Stimulated activated naive B cell treated with anti-CD40 and anti-IgM and Interleukin-4, amounts not matched to agents 10 μg/mL and 1 μg/mL and 100 μg/mL, for 72 hours (primary cell): ENCODE results near the gene PRDM7.
A peak's percentile ranks its signal among the peaks of the same experiment; 100 is the strongest.

Source experiments
- ATAC-seq, 2 donors: fragments of 150-1000 bp; cut with Tn5 transposase; replicated peaks; 2 replicates each; pipeline ENCODE4 v1.10.0; 2021; ENCODE audit warnings: moderate library complexity in 1 of 2
- DNase-seq: peaks from one replicate; pipeline ENCODE4 v3.0.0; 2021
- H3K27ac Mint-ChIP-seq: one replicate; pipeline ENCODE4 v1.8.0; 2022; ENCODE audit warnings: mild to moderate bottlenecking, mixed read lengths
- H3K27me3 Mint-ChIP-seq, 2 donors: one replicate each; pipeline ENCODE4 v1.8.0; 2022; ENCODE audit warnings: mixed read lengths in 2 of 2
- H3K36me3 Mint-ChIP-seq, 2 donors: one replicate each; pipeline ENCODE4 v1.8.0; 2022; ENCODE audit warnings: mixed read lengths in 2 of 2, mild to moderate bottlenecking in 1 of 2
- H3K4me1 Mint-ChIP-seq, 2 donors: one replicate each; pipeline ENCODE4 v1.8.0; 2022; ENCODE audit warnings: mixed read lengths in 2 of 2, mild to moderate bottlenecking in 1 of 2
- H3K4me3 Mint-ChIP-seq, 2 donors: one replicate each; pipeline ENCODE4 v1.8.0; 2022; ENCODE audit warnings: mild to moderate bottlenecking in 2 of 2, mixed read lengths in 2 of 2, moderate library complexity in 1 of 2
- H3K9me3 Mint-ChIP-seq, 2 donors: one replicate each; pipeline ENCODE4 v1.8.0; 2022; ENCODE audit warnings: mixed read lengths in 2 of 2, mild to moderate bottlenecking in 1 of 2

The PRDM7 gene

DNA sequence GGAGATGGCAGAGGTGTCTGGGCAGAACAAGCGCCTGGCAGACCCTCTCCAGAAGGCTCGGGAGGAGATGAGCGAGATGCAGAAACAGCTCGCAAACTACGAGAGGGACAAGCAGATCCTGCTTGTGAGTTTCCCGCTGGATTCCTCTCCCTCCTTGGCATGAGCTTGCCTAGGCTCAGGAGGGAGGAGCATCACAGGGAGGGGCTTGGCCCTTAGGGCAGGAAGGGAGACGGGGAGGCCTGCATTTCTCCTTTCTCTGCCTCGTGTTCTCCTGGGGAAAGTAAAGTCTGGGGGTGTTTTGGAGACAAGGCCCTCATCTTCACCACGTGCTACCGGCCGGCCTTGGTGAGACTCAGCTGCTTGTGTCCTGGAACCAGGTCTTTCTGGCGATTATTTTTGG lies 39.9 kb downstream of the PRDM7 start:
- ATAC-seq (no peak), DNase-seq (no peak)
- Mint-ChIP-seq H3K27me3 (peaks cover 1 to 2% of the 10 kb centered on the region in 2 donors), H3K4me1 (peaks cover 4% of the 10 kb centered on the region in 2 donors), H3K36me3 (peaks cover 22 to 51% of the 10 kb centered on the region in 2 donors), H3K4me3 (no peak overlapping the region), H3K27ac (no peak overlapping the region), H3K9me3 (peaks cover 0 to 3% of the 10 kb centered on the region in 2 donors)

DNA sequence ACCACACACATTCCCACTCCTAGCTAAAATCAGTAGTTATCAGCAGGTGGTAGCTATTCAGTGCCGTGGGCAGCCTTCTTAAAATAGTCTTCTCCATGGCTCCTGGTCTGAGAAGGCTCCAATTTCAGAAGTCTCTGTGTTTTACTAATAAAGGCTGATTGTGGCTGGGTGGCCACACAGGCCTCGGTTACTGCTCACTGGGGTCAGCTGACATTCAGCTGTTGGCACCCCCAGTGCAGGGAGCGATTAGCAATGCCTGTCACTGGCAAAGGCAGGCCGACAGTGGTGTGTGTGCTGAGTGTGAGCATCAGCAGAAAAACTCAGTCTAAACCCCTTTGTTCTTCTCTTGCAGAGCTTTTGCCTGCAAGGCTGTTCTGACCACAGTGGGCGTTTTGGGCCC lies 41.2 kb downstream of the PRDM7 start:
- H3K27ac Mint-ChIP-seq, result no peak overlapping the region
- peaks cover 33 to 61% of the 10 kb centered on the region in 2 donors for H3K36me3 Mint-ChIP-seq
- H3K27me3 Mint-ChIP-seq, result peaks cover 10 to 13% of the 10 kb centered on the region in 2 donors
- DNase-seq (no peak), ATAC-seq (no peak)
- H3K4me3 Mint-ChIP-seq, result no peak overlapping the region
- peaks cover 6 to 11% of the 10 kb centered on the region in 2 donors for H3K9me3 Mint-ChIP-seq
- H3K4me1 Mint-ChIP-seq, result peaks cover 9 to 12% of the 10 kb centered on the region in 2 donors

DNA sequence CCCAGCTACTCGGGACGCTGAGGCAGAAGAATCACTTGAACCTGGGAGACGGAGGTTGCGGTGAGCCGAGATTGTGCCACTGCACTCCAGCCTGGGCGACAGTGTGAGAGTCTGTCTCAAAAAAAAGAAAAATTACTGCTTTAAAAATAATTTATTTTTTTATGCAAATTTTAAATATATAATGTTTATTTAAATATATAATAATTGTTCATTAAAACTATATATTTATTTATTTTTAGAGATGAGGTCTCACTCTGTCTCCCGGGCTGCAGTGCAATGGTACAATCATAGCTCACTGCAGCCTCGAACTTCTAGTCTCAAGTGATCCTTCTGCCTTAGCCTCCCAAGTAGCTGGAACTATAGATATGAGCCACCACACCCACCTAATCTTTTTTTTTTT lies 42.6 kb downstream of the PRDM7 start:
- no peak for ATAC-seq
- Mint-ChIP-seq H3K27ac (no peak overlapping the region), H3K27me3 (peaks cover 10 to 13% of the 10 kb centered on the region in 2 donors), H3K4me1 (peaks cover 9 to 12% of the 10 kb centered on the region in 2 donors), H3K9me3 (peaks cover 6 to 11% of the 10 kb centered on the region in 2 donors), H3K36me3 (peaks cover 31 to 51% of the 10 kb centered on the region in 2 donors), H3K4me3 (no peak overlapping the region)
- no peak for DNase-seq

DNA sequence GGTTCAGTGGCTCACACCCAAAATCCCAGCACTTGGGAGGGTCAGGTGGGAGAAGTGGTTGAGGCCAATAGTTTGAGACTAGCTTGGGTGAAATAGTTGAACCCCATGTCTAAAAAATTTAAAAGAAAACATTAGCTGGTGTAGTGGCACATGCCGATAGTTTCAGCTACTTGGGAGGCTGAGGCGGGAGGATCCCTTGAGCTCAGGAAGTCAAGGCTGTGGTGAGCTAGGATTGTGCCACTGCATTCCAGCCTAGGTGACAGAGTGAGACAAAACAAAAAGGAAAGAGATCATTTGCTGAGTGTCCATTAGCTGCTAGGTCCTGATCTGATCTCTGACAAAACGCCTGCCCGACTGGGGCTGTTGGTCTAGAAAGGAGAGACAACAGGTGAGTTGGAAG lies 43.7 kb downstream of the PRDM7 start:
- no peak for ATAC-seq
- no peak for DNase-seq
- Mint-ChIP-seq H3K36me3 (peaks cover 31 to 44% of the 10 kb centered on the region in 2 donors), H3K9me3 (peaks cover 6 to 11% of the 10 kb centered on the region in 2 donors), H3K27ac (no peak overlapping the region), H3K4me1 (peaks cover 9 to 12% of the 10 kb centered on the region in 2 donors), H3K27me3 (peaks cover 10 to 13% of the 10 kb centered on the region in 2 donors), H3K4me3 (no peak overlapping the region)

DNA sequence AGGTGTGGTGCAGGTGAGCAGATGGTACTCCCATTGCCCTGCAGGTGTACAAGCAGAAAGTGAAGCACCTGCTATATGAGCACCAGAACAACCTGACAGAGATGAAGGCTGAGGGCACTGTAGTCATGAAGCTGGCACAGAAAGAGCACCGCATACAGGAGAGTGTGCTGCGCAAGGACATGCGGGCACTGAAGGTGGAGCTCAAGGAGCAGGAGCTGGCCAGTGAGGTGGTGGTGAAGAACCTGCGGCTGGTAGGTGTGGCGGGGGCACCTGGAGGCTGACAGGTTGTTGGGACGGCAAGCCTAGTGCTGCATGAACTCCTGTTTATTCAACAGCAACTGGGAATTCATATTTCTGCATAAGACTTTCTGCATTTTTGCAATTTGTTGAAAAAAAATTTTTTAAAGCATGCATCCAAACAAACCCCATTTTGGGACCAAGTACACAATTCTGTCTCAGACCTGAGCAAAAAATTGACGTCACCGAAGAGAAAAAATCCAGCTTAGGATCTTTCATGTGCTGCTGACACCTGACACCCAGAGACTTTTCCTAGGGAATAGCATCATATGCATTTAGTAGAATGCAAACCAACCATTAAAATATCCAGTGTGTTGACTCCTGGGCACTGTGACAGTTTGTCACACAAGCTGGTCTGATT lies 44.3 kb downstream of the PRDM7 start:
- ATAC-seq (peak in 1 of 2 donors; percentile 27), DNase-seq (no peak)
- peak overlapping the region; percentile 57 to 82 for H3K4me3 Mint-ChIP-seq

DNA sequence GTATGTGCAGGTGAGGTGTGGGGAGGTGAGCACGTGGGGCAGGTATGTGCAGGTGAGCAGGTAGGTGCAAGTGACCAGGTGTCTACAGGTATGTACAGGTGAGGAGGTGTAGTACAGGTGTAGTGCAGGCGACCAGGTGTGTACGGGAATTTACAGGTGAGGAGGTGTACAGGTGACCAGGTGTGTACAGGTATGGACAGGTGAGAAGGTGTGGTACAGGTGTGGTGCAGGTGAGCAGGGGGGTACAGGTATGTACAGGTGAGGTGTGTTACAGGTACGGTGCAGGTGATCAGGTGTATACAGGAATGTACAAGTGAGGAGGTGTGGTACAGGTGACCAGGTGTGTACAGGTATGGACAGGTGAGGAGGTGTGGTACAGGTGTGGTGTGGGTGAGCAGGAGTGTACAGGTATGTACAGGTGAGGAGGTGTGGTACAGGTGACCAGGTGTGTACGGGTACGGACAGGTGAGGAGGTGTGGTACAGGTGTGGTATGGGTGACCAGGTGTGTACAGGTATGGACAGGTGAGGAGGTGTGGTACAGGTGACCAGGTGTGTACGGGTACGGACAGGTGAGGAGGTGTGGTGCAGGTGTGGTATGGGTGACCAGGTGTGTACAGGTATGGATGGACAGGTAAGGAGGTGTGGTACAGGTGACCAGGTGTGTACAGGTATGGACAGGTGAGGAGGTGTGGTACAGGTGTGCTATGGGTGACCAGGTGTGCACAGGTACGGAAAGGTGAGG lies 45.0 kb downstream of the PRDM7 start:
- Mint-ChIP-seq H3K4me3 (peak overlapping the region; percentile 57 to 82), H3K4me1 (peaks cover 9 to 12% of the 10 kb centered on the region in 2 donors), H3K27me3 (peaks cover 10 to 13% of the 10 kb centered on the region in 2 donors), H3K9me3 (peaks cover 6 to 11% of the 10 kb centered on the region in 2 donors), H3K27ac (peak overlapping the region; percentile 97), H3K36me3 (peaks cover 31 to 41% of the 10 kb centered on the region in 2 donors)
- ATAC-seq (no peak), DNase-seq (no peak)

More for the DNA sequence above, 44.3 kb downstream of the PRDM7 start:
- H3K27ac Mint-ChIP-seq, result peak overlapping the region; percentile 97
- H3K27me3 Mint-ChIP-seq, result peaks cover 10 to 13% of the 10 kb centered on the region in 2 donors
- H3K36me3 Mint-ChIP-seq, result peaks cover 31 to 44% of the 10 kb centered on the region in 2 donors
- H3K4me1 Mint-ChIP-seq, result peaks cover 9 to 12% of the 10 kb centered on the region in 2 donors
- peaks cover 6 to 11% of the 10 kb centered on the region in 2 donors for H3K9me3 Mint-ChIP-seq

DNA sequence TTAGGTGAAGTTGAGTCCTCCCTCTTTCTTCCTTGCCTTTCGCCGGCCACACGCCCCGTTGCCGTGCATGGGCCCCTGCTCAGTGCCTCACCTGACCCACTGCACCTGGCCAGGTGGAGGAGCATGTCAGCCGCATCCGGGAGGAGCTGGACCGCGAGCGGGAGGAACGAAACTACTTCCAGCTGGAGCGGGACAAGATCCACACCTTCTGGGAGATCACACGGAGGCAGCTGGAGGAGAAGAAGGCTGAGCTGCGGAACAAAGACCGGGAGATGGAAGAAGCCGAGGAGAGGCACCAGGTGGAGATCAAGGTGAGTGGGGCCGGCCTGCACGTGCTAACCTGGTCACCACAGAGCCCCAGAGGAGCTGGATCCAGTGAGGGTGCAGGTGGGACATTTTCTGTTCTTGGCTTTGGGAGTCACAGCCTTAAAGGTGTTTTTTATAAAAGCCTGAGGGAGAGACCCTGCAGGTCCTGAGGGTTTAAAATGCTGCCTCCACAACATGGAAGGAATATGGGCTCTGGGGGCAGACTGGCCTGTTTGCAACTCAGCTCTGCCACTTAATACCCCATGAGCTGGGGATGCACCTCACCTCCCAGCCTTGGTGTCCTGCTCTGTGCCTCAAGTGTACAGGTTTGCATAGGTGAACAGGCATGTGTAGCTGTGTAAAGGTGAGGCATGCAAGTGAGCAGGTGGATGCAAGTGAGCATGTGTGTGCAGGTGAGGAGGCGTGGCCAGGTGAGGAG lies 45.8 kb downstream of the PRDM7 start:
- peak overlapping the region; percentile 57 to 82 for H3K4me3 Mint-ChIP-seq

DNA sequence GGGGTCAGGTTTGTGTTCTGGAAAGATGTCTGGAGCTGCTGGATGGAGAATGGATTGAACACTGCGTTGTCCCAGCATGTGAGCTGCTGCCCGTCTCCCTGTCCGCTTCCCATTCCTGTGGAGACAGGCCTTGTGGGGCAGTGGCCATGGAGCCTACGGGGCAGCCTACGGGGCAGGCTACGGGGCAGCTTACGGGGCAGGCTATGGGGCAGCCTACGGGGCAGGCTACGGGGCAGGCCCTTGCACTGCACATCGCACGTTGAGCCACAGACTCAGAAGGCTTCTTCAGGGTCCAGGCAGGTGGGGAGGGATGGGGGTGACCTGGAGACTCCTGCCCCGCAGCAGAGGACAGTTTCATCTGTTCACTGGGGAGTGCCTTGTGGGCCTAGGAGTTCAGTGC lies 48.1 kb downstream of the PRDM7 start:
- H3K27me3 Mint-ChIP-seq, result peaks cover 10 to 13% of the 10 kb centered on the region in 2 donors
- H3K4me1 Mint-ChIP-seq, result peaks cover 9 to 18% of the 10 kb centered on the region in 2 donors

More for the DNA sequence above, 45.8 kb downstream of the PRDM7 start:
- DNase-seq (no peak), ATAC-seq (peak in 1 of 2 donors; percentile 39)
- Mint-ChIP-seq H3K27me3 (peaks cover 10 to 13% of the 10 kb centered on the region in 2 donors), H3K36me3 (peaks cover 27 to 34% of the 10 kb centered on the region in 2 donors), H3K9me3 (peaks cover 6 to 11% of the 10 kb centered on the region in 2 donors), H3K4me1 (peaks cover 9 to 12% of the 10 kb centered on the region in 2 donors), H3K27ac (peak overlapping the region; percentile 97)

DNA sequence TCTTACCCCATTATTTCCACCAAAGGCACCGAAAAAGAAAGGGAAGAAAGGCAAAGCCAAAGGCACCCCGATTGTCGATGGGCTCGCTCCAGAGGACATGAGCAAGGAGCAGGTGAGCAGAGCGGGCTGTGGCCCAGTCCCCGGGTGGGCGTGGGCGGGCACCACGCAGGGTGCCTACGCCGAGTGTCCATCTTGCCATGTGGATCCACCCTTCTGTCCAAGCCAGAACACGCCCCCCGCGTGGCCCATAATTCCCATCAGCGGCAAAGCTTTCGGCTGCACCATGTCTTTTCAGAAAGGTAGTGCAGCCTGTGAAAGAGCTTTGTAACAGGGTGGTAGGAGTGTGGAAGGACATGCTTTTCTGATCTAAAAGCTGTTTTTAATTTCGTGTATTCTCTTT lies 49.5 kb downstream of the PRDM7 start:
- Mint-ChIP-seq H3K4me3 (no peak overlapping the region), H3K4me1 (peaks cover 9 to 25% of the 10 kb centered on the region in 2 donors), H3K36me3 (peaks cover 15 to 16% of the 10 kb centered on the region in 2 donors), H3K27me3 (peaks cover 10 to 13% of the 10 kb centered on the region in 2 donors), H3K27ac (no peak overlapping the region), H3K9me3 (peaks cover 6 to 11% of the 10 kb centered on the region in 2 donors)
- no peak for ATAC-seq
- DNase-seq, result no peak

More for the DNA sequence above, 48.1 kb downstream of the PRDM7 start:
- Mint-ChIP-seq H3K36me3 (peaks cover 21 to 25% of the 10 kb centered on the region in 2 donors), H3K27ac (no peak overlapping the region), H3K9me3 (peaks cover 6 to 11% of the 10 kb centered on the region in 2 donors), H3K4me3 (no peak overlapping the region)
- ATAC-seq (no peak), DNase-seq (no peak)

DNA sequence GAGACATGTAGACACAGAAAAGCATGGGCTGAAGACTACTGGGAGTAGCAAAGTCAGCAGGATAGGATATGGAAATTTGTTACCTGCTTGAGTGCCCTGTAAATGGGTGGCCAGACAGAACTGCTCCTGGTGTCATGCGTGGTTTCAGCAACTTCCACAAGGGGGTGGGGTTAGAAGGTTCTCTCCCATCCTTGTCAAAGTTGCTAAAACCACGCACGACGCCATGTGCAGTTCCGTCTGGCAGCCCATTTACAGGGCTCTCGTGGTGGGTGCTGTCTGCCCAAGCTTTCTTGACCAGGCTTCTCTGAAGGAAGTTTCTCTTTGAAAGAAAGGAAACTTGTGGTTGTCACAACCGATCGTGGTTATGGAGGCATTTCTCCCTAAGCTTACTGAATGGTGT lies 51.0 kb downstream of the PRDM7 start:
- ATAC-seq (peak in 1 of 2 donors; percentile 33), DNase-seq (no peak)
- Mint-ChIP-seq H3K36me3 (peaks cover 4 to 5% of the 10 kb centered on the region in 2 donors), H3K4me1 (peaks cover 2 to 29% of the 10 kb centered on the region in 2 donors), H3K27me3 (peaks cover under 1 to 3% of the 10 kb centered on the region in 2 donors), H3K27ac (no peak overlapping the region), H3K9me3 (peaks cover 0 to 3% of the 10 kb centered on the region in 2 donors), H3K4me3 (no peak overlapping the region)

DNA sequence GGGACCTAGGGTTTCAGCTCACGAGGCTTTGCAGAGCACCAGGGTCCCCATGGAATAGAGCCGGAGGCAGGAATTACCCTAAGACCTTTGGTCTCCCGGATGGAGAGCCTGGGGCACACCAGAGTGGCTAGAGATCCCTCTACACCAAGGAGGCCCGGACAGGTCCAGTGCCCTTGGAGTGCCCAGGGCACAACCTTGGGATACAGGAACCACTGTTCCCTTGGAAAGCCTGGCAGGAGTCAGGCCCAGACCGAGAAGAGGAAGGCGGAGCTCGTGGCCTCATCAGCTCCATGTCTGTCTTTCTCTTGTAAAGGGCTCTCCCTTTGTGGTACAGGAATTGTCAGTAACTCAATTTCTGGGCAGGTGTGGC lies 54.1 kb downstream of the PRDM7 start:
- H3K9me3 Mint-ChIP-seq, result peaks cover 0 to 3% of the 10 kb centered on the region in 2 donors
- peaks cover 0 to 3% of the 10 kb centered on the region in 2 donors for H3K27me3 Mint-ChIP-seq
- DNase-seq (no peak), ATAC-seq (no peak)
- H3K36me3 Mint-ChIP-seq, result peaks cover 2 to 3% of the 10 kb centered on the region in 2 donors
- peak overlapping the region; percentile 86 for H3K4me3 Mint-ChIP-seq
- peak overlapping the region; percentile 71 for H3K27ac Mint-ChIP-seq
- peaks cover 6 to 46% of the 10 kb centered on the region in 2 donors for H3K4me1 Mint-ChIP-seq

DNA sequence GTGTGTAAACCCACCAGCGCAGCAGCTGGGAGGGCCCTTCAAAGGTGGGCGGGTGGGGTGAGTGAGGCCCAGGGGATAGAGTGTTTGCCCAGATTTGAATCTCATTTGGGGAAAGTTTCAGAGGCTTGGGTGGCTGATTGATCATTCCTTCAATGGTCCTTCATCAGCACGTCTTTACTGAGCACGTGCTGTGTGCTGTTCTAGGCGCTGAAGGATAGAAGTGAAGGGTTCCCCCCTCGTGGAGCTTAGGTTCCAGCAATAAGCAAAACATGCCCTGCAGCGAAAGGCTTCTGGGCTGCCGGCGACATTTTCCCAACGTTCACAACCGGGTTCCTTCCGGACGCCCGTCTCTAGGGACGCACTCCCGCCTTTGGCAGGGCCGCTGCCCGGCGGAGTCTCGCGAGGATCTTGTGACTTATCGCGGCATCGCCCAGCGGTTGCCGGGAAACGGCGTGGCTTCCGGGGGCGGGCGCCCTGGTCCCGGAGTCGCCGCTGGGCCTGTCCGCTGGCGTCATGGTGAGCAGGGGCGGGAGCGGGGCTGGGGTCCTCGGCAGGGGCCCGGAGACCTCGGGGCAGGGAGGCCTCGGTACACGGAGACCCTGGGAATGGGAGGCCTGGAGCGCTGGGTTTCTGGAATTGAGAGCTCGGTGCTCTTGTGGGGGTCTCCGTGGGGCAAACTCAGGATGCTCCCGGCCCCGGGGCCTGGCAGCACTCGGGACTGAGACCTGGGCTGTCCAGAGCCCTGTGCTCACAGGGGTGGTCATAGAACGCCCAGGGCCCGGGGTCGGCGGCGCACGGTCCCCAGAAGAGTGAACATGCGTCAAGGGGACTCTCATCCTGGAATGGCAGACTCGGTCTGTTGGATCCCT lies 54.7 kb downstream of the PRDM7 start:
- peaks cover 0 to 3% of the 10 kb centered on the region in 2 donors for H3K9me3 Mint-ChIP-seq
- H3K27ac Mint-ChIP-seq, result peak overlapping the region; percentile 73
- peaks cover 2 to 3% of the 10 kb centered on the region in 2 donors for H3K36me3 Mint-ChIP-seq
- peaks cover 0 to 3% of the 10 kb centered on the region in 2 donors for H3K27me3 Mint-ChIP-seq
- peak; percentile 85 for DNase-seq
- peak overlapping the region; percentile 86 for H3K4me3 Mint-ChIP-seq
- peaks cover 6 to 52% of the 10 kb centered on the region in 2 donors for H3K4me1 Mint-ChIP-seq
- ATAC-seq, result peak; percentile 84 to 88

DNA sequence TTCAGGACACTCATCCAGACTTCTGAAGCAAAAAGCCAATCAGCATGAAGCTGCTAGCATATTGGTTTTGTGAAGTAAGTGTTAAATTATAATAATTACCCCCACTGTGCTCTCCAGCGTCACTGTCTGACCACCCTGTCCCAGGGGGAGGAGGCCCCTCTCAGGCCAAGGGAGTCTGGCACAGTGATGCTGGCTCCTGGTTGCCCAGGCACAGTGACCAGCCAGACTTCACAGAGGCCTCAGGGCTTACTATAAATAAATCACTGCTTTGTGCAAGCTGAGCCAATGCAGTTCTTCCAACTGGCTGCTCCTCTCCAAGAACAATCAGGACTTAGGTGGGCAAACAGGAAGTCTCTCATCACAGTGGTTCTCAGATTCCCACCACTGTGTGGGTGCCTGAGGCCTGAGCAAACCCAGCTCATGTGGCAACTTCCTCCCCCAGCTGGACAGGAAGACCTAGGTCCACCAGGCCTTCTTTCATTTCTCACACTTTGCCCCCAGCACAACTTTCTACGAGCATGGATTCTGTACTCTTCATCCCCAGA lies 56.2 kb downstream of the PRDM7 start:
- peak overlapping the region; percentile 2 to 25 for H3K4me3 Mint-ChIP-seq

More for the DNA sequence above, 56.2 kb downstream of the PRDM7 start:
- ATAC-seq (no peak), DNase-seq (no peak)
- peaks cover 0 to 3% of the 10 kb centered on the region in 2 donors for H3K27me3 Mint-ChIP-seq
- peaks cover 2 to 3% of the 10 kb centered on the region in 2 donors for H3K36me3 Mint-ChIP-seq
- no peak overlapping the region for H3K27ac Mint-ChIP-seq
- peaks cover 0 to 3% of the 10 kb centered on the region in 2 donors for H3K9me3 Mint-ChIP-seq
- peaks cover 6 to 50% of the 10 kb centered on the region in 2 donors for H3K4me1 Mint-ChIP-seq
